HepG2 (cell line): Measurements from ENCODE around the gene LHX5. TPM values are rescaled to one million over a fixed set of nuclear protein-coding genes. Genes with fewer than 3 reads are reported as not detected.
A peak's percentile ranks its signal among the peaks of the same experiment; 100 is the strongest.

Source experiments
- ATAC-seq: fragments of 200-7000 bp; cut with Tn5 transposase; 3 replicates; pipeline ENCODE4 v1.9.1; 2020; ENCODE audit warnings: mild to moderate bottlenecking, moderate library complexity
- BruUV-seq: library from RNA; stranded (reverse); fragments of 400-500 nt; replicated peaks from 2 replicates; lab custom pipeline; 2021; lab: Mats Ljungman, UMichigan
- CTCF ChIA-PET: fragments of 300-600 bp; formaldehyde crosslinking; extraction: SDS; loops from one replicate; lab custom pipeline; 2021; ENCODE audit warnings: low total read pairs, inconsistent platforms, low intra/inter-chr PET ratio; lab: Yijun Ruan, JAX
- POLR2A ChIA-PET: fragments of 350-600 bp; sonication (Branson Sonifier 250); formaldehyde crosslinking; loops from one replicate; lab custom pipeline; 2020; ENCODE audit warnings: antibody characterized with exemption, inconsistent platforms; lab: Yijun Ruan, JAX
- DNase-seq: peaks from one replicate; pipeline ENCODE4 v3.0.0-alpha.2; 2015; ENCODE audit warnings: low spot score
- FAIRE-seq: peaks from 3 replicates; lab custom pipeline; 2011; peaks lifted over from hg19 to GRCh38; lab: Jason Lieb, UNC
- H2AFZ ChIP-seq: one replicate; pipeline ENCODE4 v1.6.1; 2011; ENCODE audit warnings: low read length, inconsistent platforms
- H3K27ac ChIP-seq: fragments of 300-600 bp; 3 replicates; pipeline ENCODE4 v1.8.0; 2011; ENCODE audit warnings: mixed run types, mild to moderate bottlenecking, mixed read lengths, low read length, inconsistent platforms; ENCODE audit not compliant: insufficient read depth; ENCODE audit errors: extremely low read length
- H3K27me3 ChIP-seq, 2 experiments: fragments of 200-600 bp in 1 of 2; 2 replicates in 1 of 2; 3 replicates in 1 of 2; pipeline versions ENCODE4 v1.6.0 to v1.8.0; 2011; ENCODE audit warnings: low read length in 2 of 2, mild to moderate bottlenecking in 2 of 2, moderate library complexity in 2 of 2, inconsistent platforms in 1 of 2; ENCODE audit not compliant: insufficient read depth in 2 of 2, control insufficient read depth in 1 of 2
- H3K36me3 ChIP-seq, 2 experiments: fragments of 200-600 bp in 1 of 2; replicated peaks in 1 of 2; 2 replicates in 1 of 2; 3 replicates in 1 of 2; pipeline versions ENCODE4 v1.5.1 to v1.8.0; 2011; ENCODE audit warnings: low read length in 2 of 2, inconsistent platforms in 1 of 2; ENCODE audit not compliant: insufficient read depth in 2 of 2, control insufficient read depth in 1 of 2
- H3K4me1 ChIP-seq: 2 replicates; pipeline ENCODE4 v1.5.1; 2012; ENCODE audit warnings: low read length, inconsistent platforms; ENCODE audit not compliant: insufficient read depth
- H3K4me2 ChIP-seq: 2 replicates; pipeline ENCODE4 v1.6.0; 2011; ENCODE audit warnings: low read depth, low read length, inconsistent platforms
- H3K4me3 ChIP-seq, 3 experiments: fragments of 200-600 bp in 1 of 3; sonication (generic), shearing (Covaris generic) in 1 of 3; replicated peaks in 1 of 3; 2 replicates each; pipeline ENCODE4 v1.5.1; 2011 to 2016; ENCODE audit warnings: low read length in 3 of 3, inconsistent platforms in 2 of 3, low read depth in 2 of 3, mild to moderate bottlenecking in 2 of 3, control low read depth in 1 of 3, mixed read lengths in 1 of 3; ENCODE audit not compliant: insufficient read depth in 1 of 3
- H3K79me2 ChIP-seq: one replicate; pipeline ENCODE4 v1.6.1; 2011; ENCODE audit warnings: low read length, inconsistent platforms; ENCODE audit not compliant: insufficient read depth
- H3K9ac ChIP-seq: 2 replicates; pipeline ENCODE4 v1.6.0; 2011; ENCODE audit warnings: mild to moderate bottlenecking, low read depth, low read length, inconsistent platforms; ENCODE audit not compliant: insufficient read depth
- H3K9me3 ChIP-seq: 2 replicates; pipeline ENCODE4 v1.5.1; 2012; ENCODE audit warnings: mild to moderate bottlenecking, low read length
- H4K20me1 ChIP-seq: 2 replicates; pipeline ENCODE4 v1.6.0; 2011; ENCODE audit warnings: inconsistent platforms, mild to moderate bottlenecking, low read length, moderate library complexity; ENCODE audit not compliant: insufficient read depth
- AGO1 ChIP-seq: fragments of 200-400 bp; formaldehyde crosslinking; IDR thresholded peaks from 2 replicates; pipeline ENCODE4 v1.6.1; 2017; ENCODE audit warnings: mild to moderate bottlenecking, low read depth, low read length, moderate library complexity; ENCODE audit not compliant: poor library complexity, severe bottlenecking
- CBX5 ChIP-seq: sonication (generic); formaldehyde crosslinking; IDR thresholded peaks from 2 replicates; pipeline ENCODE4 v1.4.0; 2020; ENCODE audit warnings: missing genetic modification reagents, borderline replicate concordance
- MAF1 ChIP-seq: sonication (generic); formaldehyde crosslinking; IDR thresholded peaks from 2 replicates; pipeline ENCODE4 v1.5.0; 2020; ENCODE audit warnings: missing genetic modification reagents, borderline replicate concordance
- NFIB ChIP-seq: sonication (generic); formaldehyde crosslinking; IDR thresholded peaks from 2 replicates; pipeline ENCODE4 v1.9.0; 2021; ENCODE audit warnings: missing genetic modification reagents, mild to moderate bottlenecking, borderline replicate concordance
- SRSF9 ChIP-seq: fragments of 200-400 bp; formaldehyde crosslinking; IDR thresholded peaks from 2 replicates; pipeline ENCODE4 v1.6.1; 2018; ENCODE audit warnings: borderline replicate concordance, mild to moderate bottlenecking, low read depth, low read length; ENCODE audit not compliant: insufficient read depth, poor library complexity, severe bottlenecking
- SUZ12 ChIP-seq: fragments of 150-350 bp; IDR thresholded peaks from 2 replicates; pipeline ENCODE4 v1.6.1; 2014; ENCODE audit warnings: low read depth, low read length
- ZNF142 ChIP-seq: sonication (generic); formaldehyde crosslinking; IDR thresholded peaks from 2 replicates; pipeline ENCODE4 v1.4.0; 2020; ENCODE audit warnings: missing genetic modification reagents
- ZNF205 ChIP-seq: IDR thresholded peaks from 2 replicates; pipeline ENCODE4 v1.6.1; 2018; ENCODE audit warnings: missing biosample characterization, missing genetic modification reagents
- ZNF780A ChIP-seq: sonication (generic); formaldehyde crosslinking; IDR thresholded peaks from 2 replicates; pipeline ENCODE4 v1.8.0; 2022; ENCODE audit warnings: mild to moderate bottlenecking, missing genetic modification reagents, moderate library complexity
- WGBS: methylation state at CpG from one replicate; pipeline ENCODE4 v1.1.6; 2017; ENCODE audit warnings: low lambda C conversion rate; 5-methylcytosine and 5-hydroxymethylcytosine counted together
- in situ Hi-C: cut with HindIII; loops from 2 replicates; pipeline ENCODE4 v1.10.0; 2017; ENCODE audit warnings: low pct_unique_long_range_greater_than_20kb; ENCODE audit not compliant: extremely low pct_ligation_motif_present
- intact Hi-C: fragments of 100-400 bp; cut with micrococcal nuclease; formaldehyde crosslinking; loops from one replicate; pipeline ENCODE4 v1.10.0; 2022; ENCODE audit not compliant: unreplicated experiment
- polyA plus RNA-seq, 8 experiments: library from polyadenylated mRNA; depleted of rRNA in 3 of 8; stranded (reverse) in 7 of 8; unstranded in 1 of 8; fragments of >200 nt; fragmentation: Illumina TruSeq in 4 of 8; extraction: Trizol in 4 of 8; gene quantifications; 2 replicates each; pipeline versions ENCODE4 v1.2.1 to v1.2.3, GENCODE V29; 2011 to 2016; ENCODE audit warnings: low read depth in 4 of 8, missing spikeins in 1 of 8, mixed read lengths in 1 of 8; ENCODE audit not compliant: insufficient read depth in 1 of 8
- total RNA-seq, 5 experiments: library from RNA; depleted of rRNA; stranded (reverse); fragments of >200 nt; fragmentation: Illumina TruSeq; extraction: Trizol; gene quantifications; 2 replicates each; pipeline ENCODE4 v1.2.3, GENCODE V29; 2016; ENCODE audit warnings: low read depth in 1 of 5

The LHX5 gene
- total and polyA plus RNA-seq, 2 of the 13 experiments (the other 11 are each of a cell fraction or from before 2014, with no cell fraction given), result not detected

DNA sequence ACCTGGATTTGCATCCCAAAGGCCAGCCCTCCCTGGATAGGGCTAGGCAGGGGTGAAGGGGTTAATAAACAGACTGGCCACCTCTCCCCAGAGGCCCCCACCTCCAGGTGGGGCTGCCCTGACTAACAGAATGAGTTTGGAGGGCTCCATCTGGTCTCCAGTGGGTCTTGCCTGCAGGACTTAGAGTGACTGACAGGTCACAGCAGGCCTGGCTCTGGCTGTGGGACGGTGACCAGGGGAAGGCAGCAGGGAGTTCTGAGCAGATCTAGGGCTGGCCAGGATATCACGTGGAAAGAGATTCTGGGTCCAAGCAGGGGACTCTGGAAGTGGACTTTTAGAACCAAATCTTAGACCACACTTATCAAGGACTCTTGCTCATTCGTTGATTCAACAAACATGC lies 40.9 kb upstream of the LHX5 start (continued):
- TF ChIP-seq ZNF142 (CRISPR knock-in tag) (no peak), AGO1 (no peak), CBX5 (CRISPR knock-in tag) (no peak), ZNF205 (no peak), NFIB (CRISPR knock-in tag) (no peak), MAF1 (no peak)

DNA sequence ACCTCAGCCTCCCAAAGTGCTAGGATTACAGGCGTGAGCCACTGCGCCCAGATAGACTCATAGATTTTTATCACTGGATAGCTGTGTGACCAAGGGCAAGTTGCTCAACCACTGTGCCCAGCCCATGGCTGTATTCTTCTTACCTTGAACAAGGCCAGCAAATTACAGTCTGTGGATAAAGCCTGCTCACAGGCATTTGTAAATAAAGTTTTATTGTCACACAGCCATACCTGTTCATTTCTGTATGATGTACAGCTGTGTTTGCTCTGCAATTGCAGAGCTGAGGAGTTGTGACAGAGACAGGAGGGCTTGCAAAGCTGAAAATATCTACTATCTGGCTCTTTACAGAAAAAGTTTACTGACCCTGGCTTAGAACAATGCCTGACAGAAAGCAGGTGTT lies 35.2 kb upstream of the LHX5 start:
- ChIA-PET POLR2A (no interaction called here), CTCF (no interaction called here)
- Histone ChIP-seq H4K20me1 (no peaks in the 10 kb centered on the region), H3K4me3 (no peak overlapping the region), H3K4me2 (no peak overlapping the region), H2AFZ (no peak overlapping the region), H3K9ac (no peak overlapping the region), H3K27me3 (no peaks in the 10 kb centered on the region; a peak in 2 of 5 replicates), H3K4me1 (0 out of 2 replicates have a peak, but pooled peaks cover 6% of the 10 kb centered on the region), H3K79me2 (no peaks in the 10 kb centered on the region), H3K27ac (no peak overlapping the region), H3K36me3 (no peaks in the 10 kb centered on the region), H3K9me3 (no peaks in the 10 kb centered on the region)
- intact Hi-C loops, result no loop called here
- in situ Hi-C loops, result no loop called here
- FAIRE-seq (no peak), DNase-seq (no peak), ATAC-seq (peak; percentile 33; the same call in 1 of the 3 replicates)
- 6% methylated on average over 2 of the region's 2 CpGs for WGBS
- no TSS peak for BruUV-seq
- TF ChIP-seq SUZ12 (no peak), SRSF9 (no peak), ZNF780A (CRISPR knock-in tag) (no peak)
